Activated B cell treated with CpG ODN at 0.5 μM for 24 hours (primary cell): Measurements from ENCODE around the gene MAN2A1. TPM values are rescaled to one million over a fixed set of nuclear protein-coding genes. Genes with fewer than 3 reads are reported as not detected.

Source experiments
- ATAC-seq: fragments of 200-7000 bp; cut with Tn5 transposase; one replicate; pipeline ENCODE4 v1.10.0; 2021; ENCODE audit warnings: low read depth, mild to moderate bottlenecking, moderate library complexity
- CTCF ChIA-PET: fragments of 350-600 bp; sonication (Branson Sonifier 250); formaldehyde crosslinking; loops from one replicate; lab custom pipeline; 2021; ENCODE audit warnings: antibody characterized with exemption; lab: Charles Lee
- POLR2A ChIA-PET: fragments of 350-600 bp; sonication (Branson Sonifier 250); formaldehyde crosslinking; loops from one replicate; lab custom pipeline; 2021; ENCODE audit warnings: antibody characterized with exemption; lab: Charles Lee
- DNase-seq: peaks from one replicate; pipeline ENCODE4 v3.0.0; 2022
- H3K27ac Mint-ChIP-seq: one replicate; pipeline ENCODE4 v1.8.0; 2020; ENCODE audit warnings: mixed read lengths
- H3K27me3 Mint-ChIP-seq: one replicate; pipeline ENCODE4 v1.8.0; 2021; ENCODE audit warnings: mixed read lengths
- H3K36me3 Mint-ChIP-seq: one replicate; pipeline ENCODE4 v1.8.0; 2021; ENCODE audit warnings: low read depth, mixed read lengths
- H3K4me1 Mint-ChIP-seq: one replicate; pipeline ENCODE4 v1.8.0; 2021; ENCODE audit warnings: mixed read lengths
- H3K4me3 Mint-ChIP-seq: one replicate; pipeline ENCODE4 v1.8.0; 2020; ENCODE audit warnings: mild to moderate bottlenecking, mixed read lengths
- H3K9me3 Mint-ChIP-seq: one replicate; pipeline ENCODE4 v1.8.0; 2020; ENCODE audit warnings: mixed read lengths
- intact Hi-C: fragments of 100-400 bp; cut with micrococcal nuclease; formaldehyde crosslinking; loops from one replicate; pipeline ENCODE4 v1.15.1; 2024
- total RNA-seq: library from RNA; stranded (reverse); gene quantifications from 2 replicates; pipeline ENCODE4 v1.2.3, GENCODE V29; 2022
- TF ChIP-seq, protein P1 (sequence below): fragments of 200-600 bp; IDR thresholded peaks from one replicate; pipeline ENCODE4 v1.8.0; 2022; ENCODE audit warnings: antibody characterized with exemption, mild to moderate bottlenecking

The MAN2A1 gene
- total RNA-seq, 1 donor from 2014 or later = 48.6 TPM

DNA sequence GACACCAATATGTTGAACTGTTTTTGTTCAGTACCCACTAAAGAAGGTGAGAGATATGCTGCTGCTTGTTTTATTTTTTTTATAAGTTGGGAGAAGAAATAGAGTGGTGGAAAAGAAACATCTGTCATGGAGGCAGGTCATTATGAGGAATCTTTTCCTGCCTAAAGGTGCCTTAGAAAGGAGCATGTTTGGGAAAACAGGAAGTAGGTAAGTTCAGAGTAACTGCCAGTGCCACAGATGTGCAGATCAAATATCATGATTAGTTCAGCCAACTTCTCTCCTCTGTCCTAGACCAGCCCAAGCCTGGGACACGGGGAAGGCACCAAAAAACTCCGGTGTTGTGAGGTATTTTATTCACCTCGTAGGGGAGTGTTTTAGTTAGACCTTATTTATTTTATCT, 144.2 kb downstream of the MAN2A1 start:
- Mint-ChIP-seq H3K4me1 (no peaks in the 10 kb centered on the region), H3K36me3 (peaks cover 55% of the 10 kb centered on the region), H3K27ac (no peak overlapping the region), H3K9me3 (no peaks in the 10 kb centered on the region), H3K4me3 (no peak overlapping the region), H3K27me3 (no peaks in the 10 kb centered on the region)
- DNase-seq (no peak), ATAC-seq (no peak)
- TF ChIP-seq, protein P1, sequence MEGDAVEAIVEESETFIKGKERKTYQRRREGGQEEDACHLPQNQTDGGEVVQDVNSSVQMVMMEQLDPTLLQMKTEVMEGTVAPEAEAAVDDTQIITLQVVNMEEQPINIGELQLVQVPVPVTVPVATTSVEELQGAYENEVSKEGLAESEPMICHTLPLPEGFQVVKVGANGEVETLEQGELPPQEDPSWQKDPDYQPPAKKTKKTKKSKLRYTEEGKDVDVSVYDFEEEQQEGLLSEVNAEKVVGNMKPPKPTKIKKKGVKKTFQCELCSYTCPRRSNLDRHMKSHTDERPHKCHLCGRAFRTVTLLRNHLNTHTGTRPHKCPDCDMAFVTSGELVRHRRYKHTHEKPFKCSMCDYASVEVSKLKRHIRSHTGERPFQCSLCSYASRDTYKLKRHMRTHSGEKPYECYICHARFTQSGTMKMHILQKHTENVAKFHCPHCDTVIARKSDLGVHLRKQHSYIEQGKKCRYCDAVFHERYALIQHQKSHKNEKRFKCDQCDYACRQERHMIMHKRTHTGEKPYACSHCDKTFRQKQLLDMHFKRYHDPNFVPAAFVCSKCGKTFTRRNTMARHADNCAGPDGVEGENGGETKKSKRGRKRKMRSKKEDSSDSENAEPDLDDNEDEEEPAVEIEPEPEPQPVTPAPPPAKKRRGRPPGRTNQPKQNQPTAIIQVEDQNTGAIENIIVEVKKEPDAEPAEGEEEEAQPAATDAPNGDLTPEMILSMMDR = no peak
- intact Hi-C loops = no loop called here
- CTCF ChIA-PET = no interaction called here
- POLR2A ChIA-PET = no interaction called here

- POLR2A ChIA-PET = no interaction called here
- ATAC-seq = no peak
- Mint-ChIP-seq H3K4me1 (no peaks in the 10 kb centered on the region), H3K36me3 (peaks cover 54% of the 10 kb centered on the region), H3K27me3 (no peaks in the 10 kb centered on the region), H3K27ac (no peak overlapping the region), H3K9me3 (no peaks in the 10 kb centered on the region), H3K4me3 (no peak overlapping the region)
- CTCF ChIA-PET = no interaction called here
- TF ChIP-seq, protein P1 = no peak
- no peak for DNase-seq
- intact Hi-C loops = no loop called here
Observed at GRCh38 chr5:109836280-109836679, 146.6 kb downstream of the MAN2A1 start.

GRCh38 chr5:109837231-109837861, 147.6 kb downstream of the MAN2A1 start:
- TF ChIP-seq, protein P1 = no peak
- H3K27me3 Mint-ChIP-seq = no peaks in the 10 kb centered on the region
- H3K36me3 Mint-ChIP-seq = peaks cover 57% of the 10 kb centered on the region
- ATAC-seq (no peak), DNase-seq (no peak)
- H3K4me3 Mint-ChIP-seq = no peak overlapping the region
- no peaks in the 10 kb centered on the region for H3K9me3 Mint-ChIP-seq
- H3K27ac Mint-ChIP-seq = no peak overlapping the region
- H3K4me1 Mint-ChIP-seq = no peaks in the 10 kb centered on the region
- POLR2A ChIA-PET = no interaction called here
- CTCF ChIA-PET = no interaction called here
- intact Hi-C loops = no loop called here

GRCh38 chr5:109838157-109838556, 148.4 kb downstream of the MAN2A1 start:
- H3K36me3 Mint-ChIP-seq = peaks cover 62% of the 10 kb centered on the region
- H3K4me1 Mint-ChIP-seq = no peaks in the 10 kb centered on the region
- no peak for DNase-seq
- H3K9me3 Mint-ChIP-seq = no peaks in the 10 kb centered on the region
- no peak for ATAC-seq
- intact Hi-C loops = no loop called here
- TF ChIP-seq, protein P1 = no peak
- POLR2A ChIA-PET = no interaction called here
- H3K4me3 Mint-ChIP-seq = no peak overlapping the region
- no peaks in the 10 kb centered on the region for H3K27me3 Mint-ChIP-seq
- CTCF ChIA-PET = no interaction called here
- H3K27ac Mint-ChIP-seq = no peak overlapping the region

GRCh38 chr5:109844148-109844547, 154.4 kb downstream of the MAN2A1 start:
- H3K9me3 Mint-ChIP-seq = no peaks in the 10 kb centered on the region
- ChIA-PET CTCF (no interaction called here), POLR2A (no interaction called here)
- intact Hi-C loops = no loop called here
- DNase-seq = no peak
- peaks cover 81% of the 10 kb centered on the region for H3K36me3 Mint-ChIP-seq
- no peak overlapping the region for H3K4me3 Mint-ChIP-seq
- no peak overlapping the region for H3K27ac Mint-ChIP-seq
- H3K27me3 Mint-ChIP-seq = no peaks in the 10 kb centered on the region
- H3K4me1 Mint-ChIP-seq = no peaks in the 10 kb centered on the region
- no peak for ATAC-seq
- TF ChIP-seq, protein P1 = no peak
